ENCODE measurements around the gene PALM.
"Not testable (repeated sequence)": the region's sequence is repeated elsewhere in the genome, so short reads cannot be mapped to it uniquely, and the experiment has no call there.

Gene PALM, protein sequence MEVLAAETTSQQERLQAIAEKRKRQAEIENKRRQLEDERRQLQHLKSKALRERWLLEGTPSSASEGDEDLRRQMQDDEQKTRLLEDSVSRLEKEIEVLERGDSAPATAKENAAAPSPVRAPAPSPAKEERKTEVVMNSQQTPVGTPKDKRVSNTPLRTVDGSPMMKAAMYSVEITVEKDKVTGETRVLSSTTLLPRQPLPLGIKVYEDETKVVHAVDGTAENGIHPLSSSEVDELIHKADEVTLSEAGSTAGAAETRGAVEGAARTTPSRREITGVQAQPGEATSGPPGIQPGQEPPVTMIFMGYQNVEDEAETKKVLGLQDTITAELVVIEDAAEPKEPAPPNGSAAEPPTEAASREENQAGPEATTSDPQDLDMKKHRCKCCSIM

DNA sequence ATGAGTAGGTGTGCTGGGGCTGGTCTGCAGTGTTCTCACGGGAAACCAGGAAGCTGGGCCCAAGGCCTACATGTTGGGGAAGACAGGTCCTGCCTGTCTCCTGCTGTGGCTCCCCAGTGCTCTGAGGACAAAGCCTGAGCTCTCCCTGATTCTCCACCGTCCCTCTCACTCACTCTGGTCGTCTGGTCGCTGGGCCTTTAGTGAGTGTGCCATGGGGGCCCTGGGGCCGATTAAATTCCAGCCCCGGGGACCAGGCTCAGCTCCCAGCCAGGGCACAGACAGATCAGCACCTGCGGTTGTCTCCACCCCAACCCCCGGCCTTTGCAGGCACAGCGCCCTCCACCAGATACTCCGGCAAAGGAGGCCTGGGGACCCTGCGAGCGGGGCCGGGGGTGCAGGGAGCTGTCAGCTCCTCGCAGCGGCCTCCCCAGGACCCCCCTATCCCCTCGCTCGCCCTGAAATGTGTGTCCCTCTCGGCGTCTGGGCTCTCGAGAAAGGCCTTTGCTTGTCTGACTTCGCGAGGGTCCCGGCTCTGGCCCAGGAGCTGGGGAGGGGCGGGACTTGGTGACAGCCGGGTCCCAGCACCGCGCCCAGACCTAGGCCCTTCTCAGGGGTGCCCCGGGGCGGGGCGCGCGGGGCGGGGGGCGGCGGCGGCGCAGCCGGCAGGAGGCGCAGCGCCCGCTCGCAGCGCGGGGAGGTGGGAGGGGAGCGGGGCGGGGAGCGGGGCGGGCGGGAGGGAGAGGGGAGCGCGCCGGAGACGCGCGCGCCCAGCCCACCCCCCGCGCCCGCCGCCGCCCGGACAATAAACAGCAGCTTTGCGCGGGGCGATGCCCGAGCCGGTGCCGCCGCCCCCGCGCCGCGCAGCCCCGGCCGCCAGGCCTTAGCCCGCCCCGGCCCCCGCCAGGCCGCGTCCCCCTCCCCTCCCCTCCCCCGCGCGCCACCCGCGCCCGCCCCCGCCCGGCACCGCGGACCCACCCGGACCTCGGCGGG, at the start of gene PALM:
Gene PALM (plus strand): TSS at position 782 of the 990 bp plus-strand sequence. CDS start 212 bp downstream, outside the sequence.
- no peak for DNase-seq (ENCODE audit: low read depth)

- no peak for DNase-seq (ENCODE audit: low read depth)
Measured at GRCh38 chr19:660793-661426, 47.8 kb upstream of the PALM start.

GRCh38 chr19:661427-662196, 47.1 kb upstream of the PALM start:
- no peak for DNase-seq (ENCODE audit: low read depth)

DNA sequence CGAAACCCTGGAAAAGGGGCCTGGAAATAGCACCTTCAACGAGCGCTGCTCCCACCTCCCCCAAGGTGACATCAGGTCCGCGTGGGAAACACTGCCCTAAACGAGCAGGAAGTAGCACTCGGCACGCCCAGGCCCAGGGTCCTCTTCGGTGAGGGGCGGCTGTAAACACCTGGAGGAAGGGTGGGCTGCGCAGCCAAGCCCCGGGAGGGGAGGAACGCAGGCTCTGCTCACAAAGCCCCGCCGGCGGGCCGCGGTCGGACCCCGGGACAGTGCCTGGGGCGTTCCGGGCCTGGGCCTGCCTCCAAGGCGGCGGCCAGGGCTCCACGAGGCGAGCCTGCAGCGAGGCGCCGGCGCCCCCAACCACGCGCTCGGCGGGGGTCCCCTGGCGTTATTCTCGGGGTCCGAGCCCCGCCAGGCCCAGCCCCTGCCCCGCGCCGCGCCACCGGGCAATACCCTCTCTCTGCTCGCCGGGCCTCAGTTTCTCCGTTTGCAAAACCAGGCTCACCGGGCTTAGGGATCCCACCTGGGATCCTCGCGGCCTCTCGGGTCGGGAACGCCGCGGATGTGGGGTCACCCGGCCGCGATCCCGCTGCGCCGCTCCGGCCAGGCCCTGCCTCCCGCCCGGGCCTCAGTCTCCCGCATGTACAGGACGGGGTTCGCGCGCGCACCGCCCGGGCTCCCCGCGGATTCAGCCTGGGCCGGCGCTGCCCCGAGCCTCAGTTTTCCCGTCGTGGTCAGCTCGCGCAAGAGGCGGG, 46.4 kb upstream of the PALM start:
- DNase-seq (ENCODE audit: low read depth) = no peak

GRCh38 chr19:662962-663681, 45.6 kb upstream of the PALM start, which contains the start of gene RNF126:
Gene RNF126, minus strand, starts transcription at chr19:663214. Its CDS starts 93 bp downstream, at chr19:663121.
- peak; percentile 37 for DNase-seq (ENCODE audit: low read depth)

DNA sequence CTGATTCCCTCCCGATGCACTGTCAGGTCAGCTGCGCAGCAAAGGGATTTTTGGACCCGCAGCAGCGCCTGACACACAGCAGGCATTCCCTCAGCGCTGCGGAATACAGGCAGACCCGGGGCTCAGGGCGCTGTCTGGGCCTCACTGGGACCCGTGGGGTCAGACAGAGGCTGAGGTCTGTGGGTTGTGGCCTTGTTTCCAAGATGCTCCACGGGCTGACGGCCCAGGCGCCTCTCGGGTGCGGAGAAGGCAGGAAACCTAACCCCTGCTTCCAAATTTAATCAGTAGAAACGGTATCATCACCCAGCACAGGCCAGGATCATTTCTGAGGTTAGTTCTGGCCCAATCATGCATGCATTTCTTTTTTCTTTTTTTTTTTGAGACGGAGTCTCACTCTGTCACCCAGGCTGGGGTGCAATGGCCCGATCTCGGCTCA, 45.0 kb upstream of the PALM start:
- DNase-seq (ENCODE audit: low read depth) = no peak

GRCh38 chr19:664913-665443, 43.8 kb upstream of the PALM start:
- no peak for DNase-seq (ENCODE audit: low read depth)

GRCh38 chr19:666985-667573, 41.7 kb upstream of the PALM start:
- DNase-seq (ENCODE audit: low read depth) = not testable (repeated sequence)

DNA sequence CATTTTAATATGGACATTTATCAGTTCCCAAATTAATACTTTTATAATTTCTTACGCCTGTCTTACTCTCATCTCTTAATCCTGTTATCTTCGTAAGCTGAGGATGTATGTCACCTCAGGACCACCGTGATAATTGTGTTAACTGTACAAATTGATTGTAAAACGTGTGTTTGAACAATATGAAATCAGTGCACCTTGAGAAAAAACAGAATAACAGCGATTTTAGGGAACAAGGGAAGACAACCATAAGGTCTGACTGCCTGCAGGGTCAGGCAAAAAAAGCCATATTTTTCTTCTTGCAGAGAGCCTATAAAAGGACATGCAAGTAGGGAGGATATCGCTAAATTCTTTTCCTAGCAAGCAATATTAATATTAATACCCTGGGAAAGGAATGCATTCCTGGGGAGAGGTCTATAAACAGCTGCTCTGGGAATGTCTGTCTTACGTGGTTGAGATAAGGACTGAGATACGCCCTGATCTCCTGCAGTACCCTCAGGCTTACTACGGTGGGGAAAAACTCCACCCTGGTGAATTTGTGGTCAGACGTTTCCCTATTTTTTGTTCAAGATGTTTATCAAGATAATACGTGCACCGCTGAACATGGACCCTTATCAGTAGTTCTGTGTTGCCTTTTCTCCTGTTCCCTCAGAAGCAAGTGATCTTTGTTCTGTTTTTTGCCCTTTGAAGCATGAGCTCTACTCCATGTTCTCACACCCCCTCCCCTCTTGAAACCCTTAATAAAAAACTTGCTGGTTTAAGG, 39.9 kb upstream of the PALM start:
- DNase-seq (ENCODE audit: low read depth) = not testable (repeated sequence)

- DNase-seq (ENCODE audit: low read depth) = no peak
Measured at GRCh38 chr19:670609-671075, 38.1 kb upstream of the PALM start.

- no peak for DNase-seq (ENCODE audit: low read depth)
Measured at GRCh38 chr19:674282-675151, 34.2 kb upstream of the PALM start.

DNA sequence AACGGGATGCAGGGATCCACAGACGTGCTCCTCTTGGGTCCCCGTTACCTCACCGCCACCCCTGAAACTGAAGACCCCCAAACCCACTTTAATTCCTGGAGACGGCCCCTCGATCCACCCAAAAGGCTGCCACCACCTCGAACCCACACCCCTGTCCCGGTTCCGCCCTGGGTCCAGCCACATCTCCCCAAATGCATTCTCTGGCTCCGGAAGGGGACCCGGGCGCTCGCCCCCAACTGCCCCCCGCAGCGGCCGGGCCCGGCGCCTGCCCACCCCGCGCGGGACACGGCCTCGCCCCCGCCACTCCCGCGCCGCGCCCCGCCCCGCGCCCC, 32.8 kb upstream of the PALM start:
- DNase-seq (ENCODE audit: low read depth) = no peak

DNA sequence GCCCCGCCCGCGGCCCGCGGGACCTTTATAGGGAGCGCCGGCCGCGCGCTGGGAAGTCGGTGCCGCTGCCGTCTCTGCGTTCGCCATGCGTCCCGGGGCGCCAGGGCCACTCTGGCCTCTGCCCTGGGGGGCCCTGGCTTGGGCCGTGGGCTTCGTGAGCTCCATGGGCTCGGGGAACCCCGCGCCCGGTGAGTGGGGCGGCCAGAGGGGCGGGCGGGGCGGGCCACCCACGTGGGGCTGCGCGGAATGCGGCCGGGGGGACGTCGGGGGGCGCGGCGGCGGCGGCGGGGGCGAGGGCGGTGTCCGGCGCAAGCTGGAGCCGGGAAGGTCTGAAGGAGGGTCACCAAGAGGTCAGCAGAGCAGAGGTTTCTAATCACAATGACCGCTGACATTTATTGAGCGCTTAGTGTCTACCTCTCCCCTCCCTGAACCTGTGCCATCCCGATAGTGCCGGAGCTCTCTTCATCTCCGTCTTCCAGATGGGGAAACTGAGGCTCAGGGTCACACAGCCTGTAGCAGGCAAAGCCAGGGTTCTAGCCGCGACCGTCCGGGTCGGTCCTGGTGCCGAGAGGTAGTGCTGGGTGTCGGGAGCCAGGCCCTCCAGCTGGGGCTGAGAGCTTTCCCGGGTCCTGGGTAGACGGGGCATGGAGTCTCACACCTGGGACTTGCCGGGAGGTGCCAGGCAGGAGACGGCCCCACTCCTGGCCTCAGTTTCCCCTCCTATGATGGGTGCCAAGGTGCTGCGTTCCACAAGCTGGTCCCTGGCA, 32.2 kb upstream of the PALM start, which contains the start of gene FSTL3:
Gene FSTL3 (plus strand): TSS at position 54 of the 767 bp plus-strand sequence. CDS start 32 bp downstream, at position 86.
- no peak for DNase-seq (ENCODE audit: low read depth)

GRCh38 chr19:677201-677600, 31.5 kb upstream of the PALM start:
- no peak for DNase-seq (ENCODE audit: low read depth)

DNA sequence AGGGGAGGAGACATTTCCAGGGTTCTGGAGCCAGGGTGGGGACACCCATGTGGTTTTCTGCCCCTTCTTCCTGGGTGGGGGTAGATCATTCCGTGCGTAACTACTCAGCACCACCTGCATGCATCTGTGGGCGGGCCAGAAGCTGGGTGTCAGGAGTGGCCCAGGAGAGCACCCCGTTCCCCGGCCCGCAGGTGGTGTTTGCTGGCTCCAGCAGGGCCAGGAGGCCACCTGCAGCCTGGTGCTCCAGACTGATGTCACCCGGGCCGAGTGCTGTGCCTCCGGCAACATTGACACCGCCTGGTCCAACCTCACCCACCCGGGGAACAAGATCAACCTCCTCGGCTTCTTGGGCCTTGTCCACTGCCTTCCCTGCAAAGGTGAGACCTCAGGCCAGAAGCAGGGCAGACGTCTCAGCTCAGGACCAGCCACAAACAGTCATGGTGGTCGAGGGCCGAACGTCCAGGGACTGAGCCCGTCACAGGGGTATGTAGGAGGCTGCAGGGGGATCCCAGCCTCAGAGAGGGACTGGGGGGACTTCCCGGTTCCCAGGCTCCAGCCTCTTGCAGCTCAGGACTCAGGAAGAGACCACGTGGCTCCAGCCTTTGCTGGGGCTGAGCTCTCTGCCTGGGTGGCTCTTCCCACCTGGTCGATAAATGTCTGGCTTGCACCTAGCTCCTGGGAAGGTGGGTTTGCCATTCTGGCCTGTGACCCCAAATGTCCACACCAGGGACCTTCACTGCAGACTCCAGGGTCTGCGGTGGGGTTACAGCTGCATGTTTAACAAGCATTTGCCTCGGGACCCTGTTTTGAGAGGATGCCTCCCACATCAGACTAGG, 30.9 kb upstream of the PALM start:
- no peak for DNase-seq (ENCODE audit: low read depth)

All from HS-5 (cell line).